Measurements from ENCODE around the gene CENPP.

Gene CENPP

DNA sequence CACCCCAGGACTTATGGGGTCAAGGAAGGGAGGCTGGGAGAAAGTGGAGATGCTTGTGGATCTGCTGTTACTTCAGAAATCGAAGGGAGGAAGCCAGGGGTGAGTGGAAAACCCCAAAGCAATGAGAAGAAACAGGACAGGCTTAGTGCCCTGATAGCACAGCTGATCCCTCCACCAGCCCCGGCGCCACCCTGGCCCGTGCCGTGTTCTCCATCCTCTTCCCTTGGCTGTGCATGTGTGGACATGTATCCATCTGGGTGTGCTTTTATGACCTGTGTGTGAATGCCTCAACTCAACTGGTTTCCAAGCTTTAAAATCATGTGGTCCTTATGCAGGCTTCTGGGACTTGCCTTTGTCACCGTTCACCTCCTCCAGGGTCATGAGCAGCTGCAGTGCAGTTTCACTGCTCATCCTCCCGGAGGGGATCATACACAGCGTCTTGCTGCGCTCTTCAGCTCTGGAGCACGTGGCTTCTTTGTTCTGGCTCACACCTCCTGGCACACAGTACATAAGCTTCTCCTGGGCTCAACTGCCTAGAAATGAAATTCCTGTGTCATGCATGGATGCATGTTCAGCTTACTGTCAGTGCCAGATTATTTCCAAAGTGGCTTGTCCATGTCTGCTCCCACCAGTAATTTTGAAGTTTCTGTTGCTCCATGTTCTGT, 286.0 kb downstream of the CENPP start:
- Histone ChIP-seq H3K36me3 (ENCODE audit: control insufficient read depth, insufficient read depth, low read length) (no peaks in the 10 kb centered on the region), H3K27ac (ENCODE audit: insufficient read depth, low read depth, low read length, poor library complexity, severe bottlenecking) (no peak overlapping the region), H3K9me3 (ENCODE audit: control insufficient read depth, low read length) (no peaks in the 10 kb centered on the region), H3K4me1 (ENCODE audit: control insufficient read depth, insufficient read depth, low read length) (peaks cover 15% of the 10 kb centered on the region), H3K27me3 (ENCODE audit: control insufficient read depth, insufficient read depth, low read length, poor library complexity, severe bottlenecking) (no peaks in the 10 kb centered on the region), H3K4me3 (ENCODE audit: insufficient read depth, low read depth, low read length) (no peak overlapping the region)
- WGBS, 2 experiments: 95 to 96% methylated on average over 10 of the region's 10 CpGs

- no peak overlapping the region for H3K4me3 ChIP-seq (ENCODE audit: insufficient read depth, low read depth, low read length)
- no peaks in the 10 kb centered on the region for H3K27me3 ChIP-seq (ENCODE audit: control insufficient read depth, insufficient read depth, low read length, poor library complexity, severe bottlenecking)
- H3K9me3 ChIP-seq (ENCODE audit: control insufficient read depth, low read length): no peaks in the 10 kb centered on the region
- H3K27ac ChIP-seq (ENCODE audit: insufficient read depth, low read depth, low read length, poor library complexity, severe bottlenecking): no peak overlapping the region
- 93 to 98% methylated on average over 4 to 5 of the region's 5 CpGs for WGBS, 2 experiments
- H3K36me3 ChIP-seq (ENCODE audit: control insufficient read depth, insufficient read depth, low read length): no peaks in the 10 kb centered on the region
- H3K4me1 ChIP-seq (ENCODE audit: control insufficient read depth, insufficient read depth, low read length): peaks cover 15% of the 10 kb centered on the region
These were observed 286.5 kb downstream of the CENPP start for GRCh38 chr9:92612292-92612691.

DNA sequence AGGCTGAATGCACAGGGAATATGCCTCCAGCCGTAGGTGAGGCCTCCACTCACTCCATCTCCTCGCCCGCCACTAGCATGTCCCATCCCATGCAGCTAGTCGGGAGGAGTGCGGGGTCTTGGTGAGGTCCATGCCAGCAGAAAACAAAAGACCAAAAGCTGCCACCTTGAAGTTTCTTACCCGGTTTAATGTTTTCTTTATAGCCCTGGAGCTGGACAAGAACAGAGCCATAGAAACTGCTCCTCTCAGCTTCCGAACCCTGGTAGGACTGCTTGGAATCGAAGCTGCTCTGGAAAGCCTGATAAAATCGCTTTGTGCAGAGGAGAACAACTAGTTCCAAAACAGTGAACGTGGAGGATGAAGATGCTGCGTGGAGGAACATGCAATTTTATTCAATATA, 287.1 kb downstream of the CENPP start:
- Histone ChIP-seq H3K27me3 (ENCODE audit: control insufficient read depth, insufficient read depth, low read length, poor library complexity, severe bottlenecking) (no peaks in the 10 kb centered on the region), H3K4me1 (ENCODE audit: control insufficient read depth, insufficient read depth, low read length) (peaks cover 15% of the 10 kb centered on the region), H3K27ac (ENCODE audit: insufficient read depth, low read depth, low read length, poor library complexity, severe bottlenecking) (no peak overlapping the region), H3K36me3 (ENCODE audit: control insufficient read depth, insufficient read depth, low read length) (no peaks in the 10 kb centered on the region), H3K4me3 (ENCODE audit: insufficient read depth, low read depth, low read length) (no peak overlapping the region), H3K9me3 (ENCODE audit: control insufficient read depth, low read length) (no peaks in the 10 kb centered on the region)
- 94 to 96% methylated on average over 11 of the region's 11 CpGs for WGBS, 2 experiments

- no peak overlapping the region for H3K27ac ChIP-seq (ENCODE audit: insufficient read depth, low read depth, low read length, poor library complexity, severe bottlenecking)
- H3K4me3 ChIP-seq (ENCODE audit: insufficient read depth, low read depth, low read length): no peak overlapping the region
- H3K36me3 ChIP-seq (ENCODE audit: control insufficient read depth, insufficient read depth, low read length): no peaks in the 10 kb centered on the region
- no peaks in the 10 kb centered on the region for H3K9me3 ChIP-seq (ENCODE audit: control insufficient read depth, low read length)
- 95 to 97% methylated on average over 22 to 23 of the region's 23 CpGs for WGBS, 2 experiments
- H3K27me3 ChIP-seq (ENCODE audit: control insufficient read depth, insufficient read depth, low read length, poor library complexity, severe bottlenecking): no peaks in the 10 kb centered on the region
- H3K4me1 ChIP-seq (ENCODE audit: control insufficient read depth, insufficient read depth, low read length): peaks cover 11% of the 10 kb centered on the region
These were observed 287.7 kb downstream of the CENPP start for GRCh38 chr9:92613268-92614122.

DNA sequence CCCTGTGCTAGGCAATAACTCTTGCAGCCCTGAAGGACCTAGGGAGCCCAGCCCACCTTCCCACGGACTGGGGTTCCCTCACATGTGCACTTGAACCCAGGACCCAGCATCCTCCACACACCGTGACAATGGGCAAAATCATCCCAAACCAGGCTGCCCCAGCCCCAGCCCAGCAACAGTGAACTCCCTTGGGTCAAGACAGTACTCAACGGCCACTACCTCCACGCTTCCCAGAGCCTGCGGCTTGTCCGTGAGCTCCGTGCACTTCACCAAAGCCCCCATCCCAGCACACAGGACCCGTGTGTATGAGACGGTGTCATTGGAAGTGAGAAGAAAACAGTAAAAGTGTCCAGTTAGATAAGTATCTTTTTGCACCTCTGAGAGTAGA, 288.4 kb downstream of the CENPP start:
- Histone ChIP-seq H3K4me1 (ENCODE audit: control insufficient read depth, insufficient read depth, low read length) (peaks cover 5% of the 10 kb centered on the region), H3K27ac (ENCODE audit: insufficient read depth, low read depth, low read length, poor library complexity, severe bottlenecking) (no peak overlapping the region), H3K4me3 (ENCODE audit: insufficient read depth, low read depth, low read length) (no peak overlapping the region), H3K9me3 (ENCODE audit: control insufficient read depth, low read length) (no peaks in the 10 kb centered on the region), H3K27me3 (ENCODE audit: control insufficient read depth, insufficient read depth, low read length, poor library complexity, severe bottlenecking) (no peaks in the 10 kb centered on the region), H3K36me3 (ENCODE audit: control insufficient read depth, insufficient read depth, low read length) (no peaks in the 10 kb centered on the region)
- 95 to 96% methylated on average over 9 of the region's 9 CpGs for WGBS, 2 experiments

- Histone ChIP-seq H3K4me1 (ENCODE audit: control insufficient read depth, insufficient read depth, low read length) (no peaks in the 10 kb centered on the region), H3K27me3 (ENCODE audit: control insufficient read depth, insufficient read depth, low read length, poor library complexity, severe bottlenecking) (no peaks in the 10 kb centered on the region), H3K4me3 (ENCODE audit: insufficient read depth, low read depth, low read length) (no peak overlapping the region), H3K9me3 (ENCODE audit: control insufficient read depth, low read length) (no peaks in the 10 kb centered on the region), H3K27ac (ENCODE audit: insufficient read depth, low read depth, low read length, poor library complexity, severe bottlenecking) (no peak overlapping the region), H3K36me3 (ENCODE audit: control insufficient read depth, insufficient read depth, low read length) (no peaks in the 10 kb centered on the region)
- WGBS, 2 experiments: 94% methylated on average over 17 of the region's 17 CpGs
These were observed 289.2 kb downstream of the CENPP start for GRCh38 chr9:92614763-92615461.

GRCh38 chr9:92615790-92616189, 290.0 kb downstream of the CENPP start:
- Histone ChIP-seq H3K9me3 (ENCODE audit: control insufficient read depth, low read length) (no peaks in the 10 kb centered on the region), H3K4me1 (ENCODE audit: control insufficient read depth, insufficient read depth, low read length) (no peaks in the 10 kb centered on the region), H3K36me3 (ENCODE audit: control insufficient read depth, insufficient read depth, low read length) (no peaks in the 10 kb centered on the region), H3K4me3 (ENCODE audit: insufficient read depth, low read depth, low read length) (no peak overlapping the region), H3K27me3 (ENCODE audit: control insufficient read depth, insufficient read depth, low read length, poor library complexity, severe bottlenecking) (no peaks in the 10 kb centered on the region), H3K27ac (ENCODE audit: insufficient read depth, low read depth, low read length, poor library complexity, severe bottlenecking) (no peak overlapping the region)
- 96 to 98% methylated on average over 12 to 13 of the region's 13 CpGs for WGBS, 2 experiments

GRCh38 chr9:92616199-92616641, 290.5 kb downstream of the CENPP start:
- 94 to 96% methylated on average over 11 of the region's 11 CpGs for WGBS, 2 experiments

DNA sequence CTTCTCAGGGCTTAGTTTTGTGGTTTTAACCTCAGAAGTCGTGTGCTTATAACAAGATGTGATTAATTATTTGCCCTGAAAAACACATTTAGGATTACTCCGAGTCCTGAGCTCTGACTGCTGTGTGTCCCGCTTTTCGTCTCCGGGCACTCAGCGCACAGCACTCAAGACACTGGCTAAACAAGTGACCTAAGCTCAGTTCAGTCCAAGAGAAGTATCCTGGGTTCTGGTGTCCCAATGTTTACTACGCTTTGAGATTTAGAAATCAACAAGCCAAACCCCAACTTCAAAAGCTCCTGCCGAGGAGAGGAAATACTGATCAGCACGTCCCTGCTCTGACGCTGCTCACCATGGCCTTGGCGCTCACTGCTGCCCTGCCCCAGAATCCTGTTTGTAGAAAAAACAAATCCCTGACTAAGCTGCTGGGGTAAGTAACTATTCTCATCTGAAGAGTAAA, 290.9 kb downstream of the CENPP start:
- no peak overlapping the region for H3K4me3 ChIP-seq (ENCODE audit: insufficient read depth, low read depth, low read length)
- no peaks in the 10 kb centered on the region for H3K9me3 ChIP-seq (ENCODE audit: control insufficient read depth, low read length)
- no peaks in the 10 kb centered on the region for H3K36me3 ChIP-seq (ENCODE audit: control insufficient read depth, insufficient read depth, low read length)
- WGBS, 2 experiments: 93 to 94% methylated on average over 11 of the region's 11 CpGs
- no peaks in the 10 kb centered on the region for H3K4me1 ChIP-seq (ENCODE audit: control insufficient read depth, insufficient read depth, low read length)
- no peak overlapping the region for H3K27ac ChIP-seq (ENCODE audit: insufficient read depth, low read depth, low read length, poor library complexity, severe bottlenecking)
- H3K27me3 ChIP-seq (ENCODE audit: control insufficient read depth, insufficient read depth, low read length, poor library complexity, severe bottlenecking): no peaks in the 10 kb centered on the region

More at GRCh38 chr9:92616199-92616641, 290.5 kb downstream of the CENPP start:
- Histone ChIP-seq H3K9me3 (ENCODE audit: control insufficient read depth, low read length) (no peaks in the 10 kb centered on the region), H3K27me3 (ENCODE audit: control insufficient read depth, insufficient read depth, low read length, poor library complexity, severe bottlenecking) (no peaks in the 10 kb centered on the region), H3K27ac (ENCODE audit: insufficient read depth, low read depth, low read length, poor library complexity, severe bottlenecking) (no peak overlapping the region), H3K36me3 (ENCODE audit: control insufficient read depth, insufficient read depth, low read length) (no peaks in the 10 kb centered on the region), H3K4me3 (ENCODE audit: insufficient read depth, low read depth, low read length) (no peak overlapping the region), H3K4me1 (ENCODE audit: control insufficient read depth, insufficient read depth, low read length) (no peaks in the 10 kb centered on the region)
